ENCODE measurements around the gene ATP10D. TPM values are rescaled to one million over a fixed set of nuclear protein-coding genes. Genes with fewer than 3 reads are reported as not detected.
A peak's percentile ranks its signal among the peaks of the same experiment; 100 is the strongest.
"Not testable (repeated sequence)": the region's sequence is repeated elsewhere in the genome, so short reads cannot be mapped to it uniquely, and the experiment has no call there.

The ATP10D gene
- total RNA-seq, 1 donor from 2014 or later = 1.6 TPM

GRCh38 chr4:47473141-47473750 is 11.8 kb upstream of the ATP10D start:
- no peak for DNase-seq (ENCODE audit: low spot score)
- Mint-ChIP-seq H3K9me3 (no peaks in the 10 kb centered on the region), H3K27ac (no peak overlapping the region), H3K4me3 (ENCODE audit: low read depth) (no peak overlapping the region), H3K27me3 (ENCODE audit: low read depth) (peaks cover 13% of the 10 kb centered on the region), H3K4me1 (ENCODE audit: low read depth) (no peaks in the 10 kb centered on the region), H3K36me3 (ENCODE audit: low read depth) (no peaks in the 10 kb centered on the region)
- intact Hi-C loops (cut with micrococcal nuclease) = no loop called here

GRCh38 chr4:47474799-47475198 is 10.3 kb upstream of the ATP10D start:
- peaks cover 19% of the 10 kb centered on the region for H3K27me3 Mint-ChIP-seq (ENCODE audit: low read depth)
- no peak overlapping the region for H3K27ac Mint-ChIP-seq
- DNase-seq (ENCODE audit: low spot score) = no peak
- H3K36me3 Mint-ChIP-seq (ENCODE audit: low read depth) = no peaks in the 10 kb centered on the region
- no peak overlapping the region for H3K4me3 Mint-ChIP-seq (ENCODE audit: low read depth)
- intact Hi-C loops (cut with micrococcal nuclease) = no loop called here
- no peaks in the 10 kb centered on the region for H3K9me3 Mint-ChIP-seq
- no peaks in the 10 kb centered on the region for H3K4me1 Mint-ChIP-seq (ENCODE audit: low read depth)

DNA sequence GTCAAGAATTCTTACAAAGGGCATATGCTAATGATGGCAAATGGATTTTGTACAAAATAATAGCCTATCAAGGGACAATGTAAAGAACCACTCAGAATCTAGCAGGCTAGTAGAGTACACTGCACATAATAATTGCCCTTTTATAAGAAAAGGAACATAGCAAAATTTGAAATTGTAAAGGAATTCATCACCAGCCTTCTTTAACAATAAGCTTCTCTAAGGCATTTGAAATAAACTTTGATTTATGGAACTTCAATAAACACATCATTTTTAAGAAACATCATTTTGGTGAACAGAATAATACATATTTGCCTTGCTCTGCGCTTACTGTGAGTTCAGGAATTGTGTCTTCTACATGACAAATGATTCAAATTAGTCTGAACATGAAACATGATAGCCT is 9.7 kb upstream of the ATP10D start:
- Mint-ChIP-seq H3K27me3 (ENCODE audit: low read depth) (peaks cover 19% of the 10 kb centered on the region), H3K9me3 (no peaks in the 10 kb centered on the region), H3K4me3 (ENCODE audit: low read depth) (no peak overlapping the region), H3K27ac (no peak overlapping the region), H3K36me3 (ENCODE audit: low read depth) (no peaks in the 10 kb centered on the region), H3K4me1 (ENCODE audit: low read depth) (no peaks in the 10 kb centered on the region)
- DNase-seq (ENCODE audit: low spot score) = no peak
- intact Hi-C loops (cut with micrococcal nuclease) = no loop called here

DNA sequence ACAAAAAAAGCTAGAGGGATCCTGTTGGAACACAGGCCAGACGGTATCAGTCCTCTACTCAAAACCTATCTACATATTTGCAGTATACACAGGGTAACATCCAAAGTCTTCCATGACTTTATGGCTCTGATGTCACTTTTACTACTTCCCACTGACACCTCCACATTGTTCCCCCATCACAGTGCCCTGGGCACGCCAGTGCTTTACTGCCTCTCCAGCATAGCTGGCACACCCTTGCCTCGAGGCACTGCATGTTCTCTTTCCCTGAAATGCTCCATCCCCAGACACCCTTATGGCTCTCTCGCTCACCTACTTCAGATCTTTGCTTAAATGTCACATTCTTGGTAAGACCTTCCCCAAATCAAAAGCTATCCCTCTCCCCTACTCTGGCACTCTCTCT is 6.3 kb upstream of the ATP10D start:
- Mint-ChIP-seq H3K36me3 (ENCODE audit: low read depth) (no peaks in the 10 kb centered on the region), H3K27ac (no peak overlapping the region), H3K4me3 (ENCODE audit: low read depth) (no peak overlapping the region), H3K4me1 (ENCODE audit: low read depth) (peaks cover 2% of the 10 kb centered on the region), H3K9me3 (no peaks in the 10 kb centered on the region), H3K27me3 (ENCODE audit: low read depth) (peaks cover 20% of the 10 kb centered on the region)
- no peak for DNase-seq (ENCODE audit: low spot score)
- intact Hi-C loops (cut with micrococcal nuclease) = no loop called here

- no peak overlapping the region for H3K4me3 Mint-ChIP-seq (ENCODE audit: low read depth)
- peaks cover 16% of the 10 kb centered on the region for H3K27me3 Mint-ChIP-seq (ENCODE audit: low read depth)
- intact Hi-C loops (cut with micrococcal nuclease) = no loop called here
- peaks cover 20% of the 10 kb centered on the region for H3K4me1 Mint-ChIP-seq (ENCODE audit: low read depth)
- no peaks in the 10 kb centered on the region for H3K9me3 Mint-ChIP-seq
- no peak for DNase-seq (ENCODE audit: low spot score)
- H3K27ac Mint-ChIP-seq = no peak overlapping the region
- no peaks in the 10 kb centered on the region for H3K36me3 Mint-ChIP-seq (ENCODE audit: low read depth)
Measured at GRCh38 chr4:47482326-47482725, 2.7 kb upstream of the ATP10D start.

- Mint-ChIP-seq H3K9me3 (no peaks in the 10 kb centered on the region), H3K27ac (no peak overlapping the region), H3K4me3 (ENCODE audit: low read depth) (no peak overlapping the region), H3K27me3 (ENCODE audit: low read depth) (peaks cover 13% of the 10 kb centered on the region), H3K36me3 (ENCODE audit: low read depth) (no peaks in the 10 kb centered on the region), H3K4me1 (ENCODE audit: low read depth) (peaks cover 20% of the 10 kb centered on the region)
- intact Hi-C loops (cut with micrococcal nuclease) = loop anchor here (2.0 kb wide), 1 partner anchor 79 kb away; no protein-coding TSS in a partner anchor
- no peak for DNase-seq (ENCODE audit: low spot score)
Measured at GRCh38 chr4:47483745-47484144, 1.3 kb upstream of the ATP10D start.

DNA sequence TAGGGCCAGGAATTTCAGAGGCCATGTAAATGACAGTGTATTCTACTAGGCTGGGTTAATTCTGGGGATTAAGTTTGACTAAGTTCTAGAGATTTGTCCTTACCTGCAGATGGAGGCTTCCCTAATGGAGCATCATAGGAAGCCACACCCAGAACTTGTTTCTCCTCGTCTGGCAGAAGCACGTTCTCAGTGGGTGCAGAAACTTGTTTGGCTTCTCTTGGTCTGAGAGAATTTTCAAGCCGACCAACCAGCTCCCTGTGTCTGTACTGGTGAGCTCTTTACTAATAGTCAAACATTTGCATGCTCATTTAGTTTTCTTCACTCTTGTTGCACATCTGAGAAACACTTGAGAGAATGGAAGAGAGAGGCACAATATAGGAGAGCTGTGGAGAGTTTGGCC is 907 bp upstream of the ATP10D start:
- no peaks in the 10 kb centered on the region for H3K36me3 Mint-ChIP-seq (ENCODE audit: low read depth)
- peaks cover 11% of the 10 kb centered on the region for H3K27me3 Mint-ChIP-seq (ENCODE audit: low read depth)
- intact Hi-C loops (cut with micrococcal nuclease) = loop anchor here (2.0 kb wide), 1 partner anchor 79 kb away; no protein-coding TSS in a partner anchor
- no peaks in the 10 kb centered on the region for H3K9me3 Mint-ChIP-seq
- peaks cover 20% of the 10 kb centered on the region for H3K4me1 Mint-ChIP-seq (ENCODE audit: low read depth)
- DNase-seq (ENCODE audit: low spot score) = no peak
- H3K27ac Mint-ChIP-seq = no peak overlapping the region
- H3K4me3 Mint-ChIP-seq (ENCODE audit: low read depth) = peak overlapping the region; percentile 90

GRCh38 chr4:47485768-47486167 is 693 bp downstream of the ATP10D start:
- H3K4me3 Mint-ChIP-seq (ENCODE audit: low read depth) = peak overlapping the region; percentile 90
- no peaks in the 10 kb centered on the region for H3K36me3 Mint-ChIP-seq (ENCODE audit: low read depth)
- intact Hi-C loops (cut with micrococcal nuclease) = loop anchor here (1.0 to 2.0 kb wide), 3 partner anchors 22 to 77 kb away; partner anchors contain the start of gene COMMD8
- H3K9me3 Mint-ChIP-seq = no peaks in the 10 kb centered on the region
- H3K4me1 Mint-ChIP-seq (ENCODE audit: low read depth) = peaks cover 24% of the 10 kb centered on the region
- DNase-seq (ENCODE audit: low spot score) = no peak
- peak overlapping the region; percentile 43 for H3K27ac Mint-ChIP-seq
- H3K27me3 Mint-ChIP-seq (ENCODE audit: low read depth) = peaks cover 9% of the 10 kb centered on the region

DNA sequence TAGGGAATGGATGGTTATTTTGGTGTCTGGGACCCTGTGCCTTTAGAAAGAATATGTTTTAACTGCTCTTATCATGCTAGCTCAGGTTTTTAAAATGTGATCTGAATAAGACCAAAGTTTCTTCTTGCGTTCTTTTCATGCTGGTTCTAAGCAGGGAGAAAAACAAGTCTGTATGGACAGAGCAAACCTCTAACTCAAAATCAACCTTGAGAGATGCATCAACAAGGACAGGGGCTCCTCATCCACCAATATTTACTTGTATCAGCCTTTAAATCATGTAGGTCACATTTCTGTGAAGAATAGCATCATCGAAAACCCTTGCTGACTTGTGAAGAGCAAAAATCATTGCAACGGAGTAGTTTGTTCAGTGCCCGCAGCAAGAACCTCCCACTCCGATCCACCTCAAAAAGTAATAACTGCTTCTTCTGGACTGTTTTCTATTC is 1.2 kb downstream of the ATP10D start:
- no peak for DNase-seq (ENCODE audit: low spot score)
- H3K9me3 Mint-ChIP-seq = no peaks in the 10 kb centered on the region
- no peak overlapping the region for H3K27ac Mint-ChIP-seq
- no peaks in the 10 kb centered on the region for H3K36me3 Mint-ChIP-seq (ENCODE audit: low read depth)
- H3K4me3 Mint-ChIP-seq (ENCODE audit: low read depth) = peak overlapping the region; percentile 90
- H3K4me1 Mint-ChIP-seq (ENCODE audit: low read depth) = peaks cover 25% of the 10 kb centered on the region
- intact Hi-C loops (cut with micrococcal nuclease) = no loop called here
- peaks cover 9% of the 10 kb centered on the region for H3K27me3 Mint-ChIP-seq (ENCODE audit: low read depth)

GRCh38 chr4:47486727-47487126 is 1.7 kb downstream of the ATP10D start:
- H3K27me3 Mint-ChIP-seq (ENCODE audit: low read depth); H3K9me3 Mint-ChIP-seq; H3K27ac Mint-ChIP-seq; H3K36me3 Mint-ChIP-seq (ENCODE audit: low read depth); H3K4me3 Mint-ChIP-seq (ENCODE audit: low read depth); intact Hi-C loops (cut with micrococcal nuclease); DNase-seq (ENCODE audit: low spot score): not testable (repeated sequence)
- peaks cover 25% of the 10 kb centered on the region for H3K4me1 Mint-ChIP-seq (ENCODE audit: low read depth)

GRCh38 chr4:47488706-47489105 is 3.6 kb downstream of the ATP10D start:
- Mint-ChIP-seq H3K27ac (no peak overlapping the region), H3K36me3 (ENCODE audit: low read depth) (no peaks in the 10 kb centered on the region), H3K4me1 (ENCODE audit: low read depth) (peaks cover 23% of the 10 kb centered on the region), H3K27me3 (ENCODE audit: low read depth) (peaks cover 2% of the 10 kb centered on the region), H3K9me3 (no peaks in the 10 kb centered on the region), H3K4me3 (ENCODE audit: low read depth) (no peak overlapping the region)
- DNase-seq (ENCODE audit: low spot score) = no peak
- intact Hi-C loops (cut with micrococcal nuclease) = no loop called here

GRCh38 chr4:47490550-47490949 is 5.5 kb downstream of the ATP10D start:
- intact Hi-C loops (cut with micrococcal nuclease) = no loop called here
- Mint-ChIP-seq H3K27me3 (ENCODE audit: low read depth) (peaks cover 2% of the 10 kb centered on the region), H3K9me3 (no peaks in the 10 kb centered on the region), H3K4me1 (ENCODE audit: low read depth) (peaks cover 13% of the 10 kb centered on the region), H3K4me3 (ENCODE audit: low read depth) (no peak overlapping the region), H3K27ac (no peak overlapping the region), H3K36me3 (ENCODE audit: low read depth) (no peaks in the 10 kb centered on the region)
- DNase-seq (ENCODE audit: low spot score) = no peak

DNA sequence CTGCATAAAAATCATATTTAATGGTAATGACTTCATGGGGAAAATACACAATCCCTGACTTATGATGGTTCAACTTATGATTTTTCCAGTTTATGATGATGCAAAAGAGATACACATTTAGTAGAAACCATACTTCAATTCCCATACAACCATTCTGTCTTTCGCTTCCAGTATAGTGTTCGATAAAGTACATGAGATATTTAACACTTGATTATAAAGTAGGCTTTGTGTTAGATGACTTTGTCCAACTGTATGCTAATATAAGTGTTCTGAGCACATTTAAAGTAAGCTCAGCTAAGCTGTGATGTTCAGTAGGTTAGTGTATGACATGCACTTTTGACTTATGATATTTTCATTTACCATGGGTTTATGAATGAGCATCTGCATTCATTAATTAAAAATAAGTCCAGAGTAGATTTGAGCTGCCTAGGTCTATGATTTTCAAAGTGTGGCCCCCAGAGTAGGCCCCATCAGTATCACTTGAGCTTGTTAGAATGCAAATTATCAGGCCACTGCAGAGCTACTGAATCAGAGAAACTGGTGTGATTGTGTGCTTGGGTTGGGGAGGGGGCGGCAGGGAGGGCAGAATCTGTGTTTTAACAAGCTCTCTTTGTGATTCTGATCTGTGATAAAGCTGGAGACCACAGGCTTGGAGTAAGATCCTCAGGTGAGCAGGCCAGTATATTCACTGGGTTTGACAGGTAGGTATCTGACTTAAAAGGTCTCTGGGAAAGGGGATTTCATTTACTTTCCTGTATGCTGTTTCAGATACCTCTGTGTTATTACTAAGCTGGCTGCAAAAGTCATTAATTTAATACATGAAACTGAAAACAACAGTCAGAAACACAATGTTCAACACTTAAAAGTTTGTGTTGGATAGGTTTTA is 8.4 kb downstream of the ATP10D start:
- no peak for DNase-seq (ENCODE audit: low spot score)
- H3K4me3 Mint-ChIP-seq (ENCODE audit: low read depth) = no peak overlapping the region
- H3K4me1 Mint-ChIP-seq (ENCODE audit: low read depth) = peaks cover 5% of the 10 kb centered on the region
- intact Hi-C loops (cut with micrococcal nuclease) = no loop called here
- peaks cover 4% of the 10 kb centered on the region for H3K27me3 Mint-ChIP-seq (ENCODE audit: low read depth)
- H3K9me3 Mint-ChIP-seq = no peaks in the 10 kb centered on the region
- H3K27ac Mint-ChIP-seq = no peak overlapping the region
- H3K36me3 Mint-ChIP-seq (ENCODE audit: low read depth) = no peaks in the 10 kb centered on the region

Data from activated T-helper 2 cell treated with anti-CD3 and anti-CD28 coated beads, Interferon-gamma antibody, Interleukin-2, Interleukin-4, amounts not matched to agents 10 μg/mL and 5 μg/mL and 100 μg/mL, durations not matched to agents 14 hours and 24 hours and 36 hours (primary cell).